Breast epithelium (tissue), 3 donors: ENCODE data around the gene CPLANE2.

Experiments
- POLR2A ChIP-seq: fragments of 450-650 bp; IDR thresholded peaks from one replicate; pipeline ENCODE4 v1.6.1; 2016; ENCODE audit warnings: antibody characterized with exemption, mild to moderate bottlenecking, moderate library complexity
- TF ChIP-seq, protein P1 (sequence below), 3 donors: fragments of 450-650 bp; IDR thresholded peaks; one replicate each; pipeline ENCODE4 v1.5.1; 2016 to 2017; ENCODE audit warnings: antibody characterized with exemption in 3 of 3, mild to moderate bottlenecking in 3 of 3, moderate library complexity in 3 of 3

DNA sequence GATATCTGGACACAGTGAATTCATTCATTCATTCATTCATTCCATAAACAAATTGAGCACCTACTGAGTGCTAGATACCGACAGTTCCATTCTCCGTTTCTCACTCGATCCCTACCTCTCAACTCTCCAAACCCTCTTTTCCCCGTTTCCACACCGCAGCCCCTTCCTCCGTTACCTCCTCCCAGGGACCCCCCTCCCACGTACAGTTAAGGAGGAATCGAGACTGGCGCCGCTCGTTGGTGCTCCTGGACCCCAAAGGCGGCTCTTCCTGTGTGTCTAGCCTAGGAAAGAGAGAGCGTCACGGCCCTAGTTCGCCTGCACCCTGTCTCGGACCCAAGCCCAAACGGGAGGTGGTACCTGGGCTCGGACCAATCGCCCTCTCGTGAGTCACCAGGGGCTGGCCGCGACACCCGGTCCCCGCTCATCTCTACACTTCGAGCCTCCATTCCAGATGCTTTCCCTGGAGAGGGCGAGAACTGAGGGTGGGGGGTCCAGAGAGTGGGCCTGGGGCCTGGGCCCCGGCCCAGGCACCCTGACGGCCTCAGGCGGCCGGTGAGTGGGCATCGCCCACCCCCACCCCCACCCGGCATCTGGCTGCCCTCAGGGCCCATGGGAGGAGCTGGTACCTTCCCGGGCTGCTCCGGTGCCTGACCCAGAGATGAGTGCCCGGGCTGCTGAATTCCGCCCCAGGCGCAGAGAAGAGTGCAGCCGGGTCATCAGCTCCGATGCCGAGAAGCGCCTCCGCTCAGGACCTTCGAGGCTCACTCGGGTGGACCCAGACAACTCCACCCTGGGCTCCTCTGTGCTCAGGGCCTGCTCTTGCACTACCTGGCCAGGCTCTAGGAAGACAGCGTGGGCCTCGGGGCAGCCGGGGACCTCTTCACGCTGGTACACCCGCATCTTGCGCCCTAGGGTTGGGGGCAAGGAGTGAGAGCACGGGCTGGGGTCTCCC lies 29.4 kb downstream of the CPLANE2 start:
- no peak for TF ChIP-seq POLR2A
- TF ChIP-seq, protein P1, sequence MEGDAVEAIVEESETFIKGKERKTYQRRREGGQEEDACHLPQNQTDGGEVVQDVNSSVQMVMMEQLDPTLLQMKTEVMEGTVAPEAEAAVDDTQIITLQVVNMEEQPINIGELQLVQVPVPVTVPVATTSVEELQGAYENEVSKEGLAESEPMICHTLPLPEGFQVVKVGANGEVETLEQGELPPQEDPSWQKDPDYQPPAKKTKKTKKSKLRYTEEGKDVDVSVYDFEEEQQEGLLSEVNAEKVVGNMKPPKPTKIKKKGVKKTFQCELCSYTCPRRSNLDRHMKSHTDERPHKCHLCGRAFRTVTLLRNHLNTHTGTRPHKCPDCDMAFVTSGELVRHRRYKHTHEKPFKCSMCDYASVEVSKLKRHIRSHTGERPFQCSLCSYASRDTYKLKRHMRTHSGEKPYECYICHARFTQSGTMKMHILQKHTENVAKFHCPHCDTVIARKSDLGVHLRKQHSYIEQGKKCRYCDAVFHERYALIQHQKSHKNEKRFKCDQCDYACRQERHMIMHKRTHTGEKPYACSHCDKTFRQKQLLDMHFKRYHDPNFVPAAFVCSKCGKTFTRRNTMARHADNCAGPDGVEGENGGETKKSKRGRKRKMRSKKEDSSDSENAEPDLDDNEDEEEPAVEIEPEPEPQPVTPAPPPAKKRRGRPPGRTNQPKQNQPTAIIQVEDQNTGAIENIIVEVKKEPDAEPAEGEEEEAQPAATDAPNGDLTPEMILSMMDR (IDR thresholded peaks at IDR 0.05), result no peak
